Measurements from ENCODE around the gene CDT1. TPM values are rescaled to one million over a fixed set of nuclear protein-coding genes. Genes with fewer than 3 reads are reported as not detected.

CDT1 gene
- total RNA-seq (1 to 10 TPM in 7 of 9 donors, under 1 TPM in 1, not detected in 1; 0.52 to 5.7 (median 2.1) TPM), polyA plus RNA-seq (under 1 TPM; 0.29 to 0.44 (median 0.40) TPM)
- long read RNA-seq, donor 1, partial matches to known transcripts: 0 of 3 reads
- long read RNA-seq, donor 1, other reads (novel, unspliced or antisense): 0 of 3 reads
- long read RNA-seq, donor 2, partial matches to known transcripts: 0 of 1 reads
- long read RNA-seq, donor 2, other reads (novel, unspliced or antisense): 0 of 1 reads
- long read RNA-seq, donor 3, partial matches to known transcripts: 0 of 1 reads
- long read RNA-seq, donor 3, other reads (novel, unspliced or antisense): 0 of 1 reads
- long read RNA-seq, donor 4: 0 reads
- long read RNA-seq, donor 5, partial matches to known transcripts: 1 of 2 reads
- long read RNA-seq, donor 5, other reads (novel, unspliced or antisense): 0 of 2 reads
- long read RNA-seq, donor 6, partial matches to known transcripts: 1 of 1 reads
- long read RNA-seq, donor 6, other reads (novel, unspliced or antisense): 0 of 1 reads
- long read RNA-seq, donor 7, partial matches to known transcripts: 0 of 3 reads
- long read RNA-seq, donor 7, other reads (novel, unspliced or antisense): 0 of 3 reads
- long read RNA-seq, donor 8, transcript CDT1-201 (10 exons, 3,240 nt): major isoform, 6 of 6 reads
- long read RNA-seq, donor 8, partial matches to known transcripts: 0 of 6 reads
- long read RNA-seq, donor 8, other reads (novel, unspliced or antisense): 0 of 6 reads
- long read RNA-seq, donor 9, partial matches to known transcripts: 0 of 1 reads
- long read RNA-seq, donor 9, other reads (novel, unspliced or antisense): 0 of 1 reads
- long read RNA-seq, donor 10, partial matches to known transcripts: 0 of 1 reads
- long read RNA-seq, donor 10, other reads (novel, unspliced or antisense): 0 of 1 reads

DNA sequence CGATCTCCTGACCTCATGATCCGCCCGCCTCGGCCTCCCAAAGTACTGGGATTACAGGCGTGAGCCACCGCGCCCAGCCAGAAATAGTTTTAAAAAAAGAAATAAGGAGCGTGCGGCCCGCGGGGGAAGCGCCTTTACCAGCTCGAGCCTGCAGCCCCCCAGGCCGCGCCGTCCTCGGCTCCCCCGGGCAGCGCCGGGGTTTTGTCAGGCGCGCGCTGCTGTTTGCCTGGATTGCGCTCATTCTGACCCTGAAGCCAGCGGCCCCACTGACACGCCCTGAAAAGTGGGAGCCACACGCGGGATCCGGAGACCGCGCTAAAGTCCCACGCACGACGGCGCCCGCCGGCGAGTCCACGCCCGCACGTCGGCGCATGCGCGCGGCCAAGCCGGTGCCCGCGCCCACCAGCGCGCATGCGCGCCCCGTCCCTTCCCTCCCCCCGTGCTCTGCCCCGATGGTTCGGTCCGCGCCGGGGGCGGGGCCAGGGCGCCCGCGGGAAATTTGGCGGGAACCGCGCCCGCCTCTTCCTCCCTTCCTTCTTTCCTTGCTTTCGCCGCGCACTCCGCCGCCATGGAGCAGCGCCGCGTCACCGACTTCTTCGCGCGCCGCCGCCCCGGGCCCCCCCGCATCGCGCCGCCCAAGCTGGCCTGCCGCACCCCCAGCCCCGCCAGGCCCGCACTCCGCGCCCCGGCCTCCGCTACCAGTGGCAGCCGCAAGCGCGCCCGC lies at the start of gene CDT1:
Gene CDT1, plus strand, starts transcription at position 526 of the 724 bp plus-strand sequence. Its CDS starts 43 bp downstream, at position 569.
- no peaks in the 10 kb centered on the region for H3K27me3 ChIP-seq
- H3K4me3 ChIP-seq: peak within 1 kb of the TSS in 2 of 4 donors; percentile 50 to 75
- intact Hi-C loops (cut with DNase I): no loop called here
- no peaks in the 10 kb centered on the region for H3K36me3 ChIP-seq (replicated peaks in 1 of 2)
- H3K27ac ChIP-seq: peak within 1 kb of the TSS in 3 of 5 donors; percentile 38 to 65 (median 41)
- H3K9me3 ChIP-seq (replicated peaks in 1 of 3): no peaks in the 10 kb centered on the region
- 0 to 3% (median 1%) methylated on average over 5 to 96 of the region's 98 CpGs for WGBS, 4 donors
- peak; percentile 76 to 88 (median 83) for DNase-seq
- TF ChIP-seq, protein P1, sequence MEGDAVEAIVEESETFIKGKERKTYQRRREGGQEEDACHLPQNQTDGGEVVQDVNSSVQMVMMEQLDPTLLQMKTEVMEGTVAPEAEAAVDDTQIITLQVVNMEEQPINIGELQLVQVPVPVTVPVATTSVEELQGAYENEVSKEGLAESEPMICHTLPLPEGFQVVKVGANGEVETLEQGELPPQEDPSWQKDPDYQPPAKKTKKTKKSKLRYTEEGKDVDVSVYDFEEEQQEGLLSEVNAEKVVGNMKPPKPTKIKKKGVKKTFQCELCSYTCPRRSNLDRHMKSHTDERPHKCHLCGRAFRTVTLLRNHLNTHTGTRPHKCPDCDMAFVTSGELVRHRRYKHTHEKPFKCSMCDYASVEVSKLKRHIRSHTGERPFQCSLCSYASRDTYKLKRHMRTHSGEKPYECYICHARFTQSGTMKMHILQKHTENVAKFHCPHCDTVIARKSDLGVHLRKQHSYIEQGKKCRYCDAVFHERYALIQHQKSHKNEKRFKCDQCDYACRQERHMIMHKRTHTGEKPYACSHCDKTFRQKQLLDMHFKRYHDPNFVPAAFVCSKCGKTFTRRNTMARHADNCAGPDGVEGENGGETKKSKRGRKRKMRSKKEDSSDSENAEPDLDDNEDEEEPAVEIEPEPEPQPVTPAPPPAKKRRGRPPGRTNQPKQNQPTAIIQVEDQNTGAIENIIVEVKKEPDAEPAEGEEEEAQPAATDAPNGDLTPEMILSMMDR (IDR thresholded peaks at IDR 0.05): no peak
- peak in 1 of 2 donors; percentile 47 for TF ChIP-seq POLR2A (IDR thresholded peaks at IDR 0.05)
- peaks cover 0 to 12% of the 10 kb centered on the region in 2 donors for H3K4me1 ChIP-seq (replicated peaks in 1 of 2)

DNA sequence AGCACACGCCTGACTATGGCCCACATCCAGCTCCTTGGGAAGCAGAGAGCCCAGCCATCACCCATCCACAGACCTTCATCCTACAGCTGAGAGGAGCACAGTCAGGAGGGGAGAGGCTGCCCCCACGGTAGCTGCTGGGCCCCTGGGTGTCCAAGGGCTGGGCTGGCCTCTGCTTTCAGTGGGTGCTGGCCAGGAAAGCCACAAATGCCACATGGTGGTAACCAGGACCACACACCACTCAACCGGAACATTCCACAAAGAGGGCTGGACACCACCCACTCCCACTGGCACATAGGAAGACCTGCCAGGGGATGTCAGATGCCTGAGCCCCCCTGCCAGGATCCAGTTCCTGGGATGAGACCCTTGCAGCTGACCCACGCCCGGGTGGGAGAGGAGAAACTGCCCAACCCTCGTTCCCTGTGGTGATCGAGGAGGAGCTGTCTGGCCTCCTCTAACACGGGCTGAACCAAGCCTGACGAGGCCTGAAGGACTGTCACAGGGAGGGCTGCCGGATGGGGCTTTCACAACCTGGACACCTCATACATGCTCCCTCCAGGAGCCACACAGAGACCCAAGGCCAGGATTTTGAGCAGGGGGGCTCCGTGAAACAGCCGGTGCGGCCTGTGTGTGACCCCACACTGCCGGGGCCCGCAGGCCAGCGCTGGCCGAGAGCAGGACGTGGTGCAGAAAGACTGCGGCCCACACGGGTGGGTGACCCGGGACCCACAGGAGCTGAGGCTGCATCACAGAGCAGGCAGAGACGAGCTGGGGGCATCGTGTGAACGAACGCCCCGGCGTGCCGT lies 49.3 kb upstream of the CDT1 start:
- intact Hi-C loops (cut with DNase I): no loop called here
- Histone ChIP-seq H3K4me1 (replicated peaks in 1 of 2) (no peaks in the 10 kb centered on the region), H3K27me3 (no peaks in the 10 kb centered on the region), H3K9me3 (replicated peaks in 1 of 3) (no peaks in the 10 kb centered on the region), H3K27ac (no peak overlapping the region), H3K36me3 (replicated peaks in 1 of 2) (no peaks in the 10 kb centered on the region), H3K4me3 (no peak overlapping the region)
- TF ChIP-seq, protein P1 (IDR thresholded peaks at IDR 0.05): no peak
- no peak for TF ChIP-seq POLR2A (IDR thresholded peaks at IDR 0.05)
- WGBS, 4 donors: 90 to 93% (median 92%) methylated on average over 8 to 28 of the region's 28 CpGs
- no peak for DNase-seq

DNA sequence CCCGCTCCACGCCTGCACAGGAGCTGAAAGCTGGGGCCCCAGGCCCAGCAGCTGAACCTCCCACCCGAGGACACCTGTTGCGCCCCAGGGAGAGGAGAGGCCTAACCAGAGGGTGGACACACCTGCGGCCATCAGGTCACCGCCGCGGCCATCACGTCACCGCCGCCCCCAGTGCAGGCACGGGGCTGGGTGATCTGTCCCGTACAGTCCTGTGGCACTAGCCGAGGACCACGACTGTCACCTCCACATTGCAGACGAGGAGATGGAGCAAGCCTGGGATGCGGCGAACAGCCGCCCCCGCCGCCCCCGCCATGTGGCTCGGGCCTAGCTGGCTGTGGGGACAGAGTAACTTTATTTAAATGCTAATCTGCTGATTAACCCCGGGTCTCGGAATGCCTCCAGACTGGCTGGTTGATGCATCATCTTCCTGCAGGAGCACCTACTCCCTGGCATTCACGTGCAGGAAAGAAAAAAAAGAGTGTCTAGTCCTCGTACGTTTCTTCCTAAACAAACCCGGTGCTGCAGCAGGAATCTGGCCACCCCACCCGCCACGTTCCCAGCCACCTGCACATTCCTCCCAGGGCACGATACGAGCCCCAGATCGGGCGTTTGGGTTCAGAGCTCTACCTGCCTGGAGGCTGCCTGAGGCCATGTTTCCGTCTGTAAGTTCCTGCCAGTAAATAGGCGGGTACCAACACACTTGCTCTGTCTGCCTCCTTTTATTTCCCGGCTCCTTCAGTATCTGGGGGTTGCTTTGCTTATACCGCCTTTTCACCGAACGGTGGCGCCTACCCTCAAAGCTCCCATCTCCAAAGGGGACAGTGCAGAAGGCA lies 48.5 kb upstream of the CDT1 start:
- intact Hi-C loops (cut with DNase I): no loop called here
- Histone ChIP-seq H3K9me3 (replicated peaks in 1 of 3) (no peaks in the 10 kb centered on the region), H3K27ac (no peak overlapping the region), H3K4me3 (no peak overlapping the region), H3K27me3 (no peaks in the 10 kb centered on the region), H3K36me3 (replicated peaks in 1 of 2) (no peaks in the 10 kb centered on the region), H3K4me1 (replicated peaks in 1 of 2) (no peaks in the 10 kb centered on the region)
- no peak for TF ChIP-seq POLR2A (IDR thresholded peaks at IDR 0.05)
- TF ChIP-seq, protein P1 (IDR thresholded peaks at IDR 0.05): peak in 1 of 6 experiments; percentile 4
- DNase-seq: no peak
- 71 to 88% (median 79%) methylated on average over 24 to 42 of the region's 42 CpGs for WGBS, 4 donors
